IMR-90 (cell line): Measurements from ENCODE around the gene CDK8. TPM values are rescaled to one million over a fixed set of nuclear protein-coding genes. Genes with fewer than 3 reads are reported as not detected.

Experiments
- ATAC-seq: fragments of 200-7000 bp; cut with Tn5 transposase; 2 replicates; pipeline ENCODE4 v1.9.1; 2020; ENCODE audit warnings: low read depth, mild to moderate bottlenecking, moderate library complexity
- BruUV-seq: library from RNA; stranded (reverse); fragments of 400-500 nt; replicated peaks from 2 replicates; lab custom pipeline; 2021; lab: Mats Ljungman, UMichigan
- CTCF ChIA-PET: fragments of 300-600 bp; formaldehyde crosslinking; extraction: SDS; loops from one replicate; lab custom pipeline; 2021; ENCODE audit warnings: antibody characterized with exemption; lab: Yijun Ruan, JAX
- POLR2A ChIA-PET: fragments of 300-600 bp; sonication (Branson Sonifier 250); formaldehyde crosslinking; loops from one replicate; lab custom pipeline; 2022; ENCODE audit warnings: antibody characterized with exemption; ENCODE audit not compliant: unreplicated experiment; lab: Charles Lee
- DNase-seq: peaks from one replicate; pipeline ENCODE4 v3.0.0; 2013
- H2AFZ ChIP-seq: replicated peaks from 2 replicates; pipeline ENCODE3; 2013; ENCODE audit warnings: low read length, mild to moderate bottlenecking; ENCODE audit not compliant: poor library complexity
- H2AK5ac ChIP-seq: 2 replicates; pipeline ENCODE4 v1.6.1; 2013; ENCODE audit warnings: low read depth, low read length, inconsistent platforms
- H2AK9ac ChIP-seq: replicated peaks from 2 replicates; pipeline ENCODE3; 2013; ENCODE audit warnings: mild to moderate bottlenecking, low read depth, low read length, moderate library complexity; ENCODE audit not compliant: poor library complexity
- H2BK120ac ChIP-seq: 2 replicates; pipeline ENCODE4 v1.6.1; 2013; ENCODE audit warnings: low read depth, low read length, inconsistent platforms
- H2BK15ac ChIP-seq: 3 replicates; pipeline ENCODE4 v1.6.1; 2013; ENCODE audit warnings: low read depth, low read length, inconsistent platforms
- H2BK20ac ChIP-seq: 2 replicates; pipeline ENCODE4 v1.6.1; 2013; ENCODE audit warnings: low read depth, mild to moderate bottlenecking, inconsistent platforms, low read length, moderate library complexity
- H2BK5ac ChIP-seq: 2 replicates; pipeline ENCODE4 v1.6.1; 2013; ENCODE audit warnings: mild to moderate bottlenecking, low read depth, low read length, inconsistent platforms; ENCODE audit not compliant: poor library complexity, severe bottlenecking
- H3K14ac ChIP-seq: replicated peaks from 2 replicates; pipeline ENCODE4 v1.6.1; 2013; ENCODE audit warnings: low read depth, low read length, inconsistent platforms
- H3K18ac ChIP-seq: 2 replicates; pipeline ENCODE4 v1.6.1; 2013; ENCODE audit warnings: low read depth, low read length, control low read depth
- H3K23ac ChIP-seq: 2 replicates; pipeline ENCODE4 v1.6.1; 2013; ENCODE audit warnings: low read depth, low read length, inconsistent platforms
- H3K27ac ChIP-seq: 2 replicates; pipeline ENCODE4 v1.5.1; 2013; ENCODE audit warnings: mild to moderate bottlenecking, control low read depth, low read length; ENCODE audit not compliant: insufficient read depth
- H3K27me3 ChIP-seq: 2 replicates; pipeline ENCODE4 v1.6.1; 2013; ENCODE audit warnings: low read length; ENCODE audit not compliant: control insufficient read depth, insufficient read depth
- H3K36me3 ChIP-seq: 2 replicates; pipeline ENCODE4 v1.6.1; 2013; ENCODE audit warnings: low read length, mixed read lengths; ENCODE audit not compliant: control insufficient read depth, insufficient read depth
- H3K4ac ChIP-seq: 2 replicates; pipeline ENCODE4 v1.6.1; 2013; ENCODE audit warnings: low read depth, low read length, inconsistent platforms
- H3K4me1 ChIP-seq: 2 replicates; pipeline ENCODE4 v1.6.1; 2013; ENCODE audit warnings: low read length, mixed read lengths; ENCODE audit not compliant: control insufficient read depth, insufficient read depth
- H3K4me2 ChIP-seq: 2 replicates; pipeline ENCODE4 v1.6.1; 2013; ENCODE audit warnings: low read depth, mild to moderate bottlenecking, control low read depth, low read length, moderate library complexity
- H3K4me3 ChIP-seq: 2 replicates; pipeline ENCODE4 v1.5.1; 2013; ENCODE audit warnings: low read depth, mild to moderate bottlenecking, control low read depth, low read length, moderate library complexity; ENCODE audit not compliant: insufficient read depth
- H3K56ac ChIP-seq: 2 replicates; pipeline ENCODE4 v1.6.1; 2013; ENCODE audit warnings: low read length, inconsistent platforms; ENCODE audit not compliant: insufficient read depth; ENCODE audit errors: extremely low read depth
- H3K79me1 ChIP-seq, 2 experiments: 2 replicates each; pipeline ENCODE4 v1.6.1; 2013; ENCODE audit warnings: low read length in 2 of 2, inconsistent platforms in 1 of 2, low read depth in 1 of 2
- H3K9ac ChIP-seq: 2 replicates; pipeline ENCODE4 v1.6.1; 2013; ENCODE audit warnings: low read depth, low read length, control low read depth
- H3K9me1 ChIP-seq: 2 replicates; pipeline ENCODE4 v1.6.1; 2013; ENCODE audit warnings: low read length, inconsistent platforms; ENCODE audit not compliant: insufficient read depth
- H3K9me3 ChIP-seq: 2 replicates; pipeline ENCODE4 v1.6.1; 2013; ENCODE audit warnings: low read length; ENCODE audit not compliant: control insufficient read depth, insufficient read depth
- H4K20me1 ChIP-seq: 2 replicates; pipeline ENCODE4 v1.6.1; 2013; ENCODE audit warnings: low read length, inconsistent platforms; ENCODE audit not compliant: insufficient read depth
- H4K5ac ChIP-seq: 2 replicates; pipeline ENCODE4 v1.6.1; 2013; ENCODE audit warnings: mild to moderate bottlenecking, low read depth, low read length, control low read depth
- H4K8ac ChIP-seq, 2 experiments: 2 replicates each; pipeline ENCODE4 v1.6.1; 2013; ENCODE audit warnings: low read depth in 2 of 2, low read length in 2 of 2, control low read depth in 1 of 2, inconsistent platforms in 1 of 2
- H4K91ac ChIP-seq: 2 replicates; pipeline ENCODE4 v1.6.1; 2013; ENCODE audit warnings: low read depth, low read length, inconsistent platforms; ENCODE audit not compliant: insufficient read depth
- POLR2A ChIP-seq: IDR thresholded peaks from 2 replicates; pipeline ENCODE4 v1.6.1; 2012; ENCODE audit warnings: mild to moderate bottlenecking, low read depth, low read length
- WGBS, 2 experiments: methylation state at CpG; one replicate each; pipeline versions ENCODE4 v1.1.5 to v1.1.7; 2013; ENCODE audit warnings: missing lambda C conversion rate in 2 of 2; ENCODE audit not compliant: insufficient read length in 1 of 2; ENCODE audit errors: extremely low coverage in 2 of 2; 5-methylcytosine and 5-hydroxymethylcytosine counted together
- dilution Hi-C: fragments of 300-500 bp; cut with HindIII; formaldehyde crosslinking; loops from one replicate; pipeline ENCODE4 v1.14.3; 2018; ENCODE audit warnings: low sequenced_read_pairs; ENCODE audit not compliant: unreplicated experiment
- in situ Hi-C: fragments of 300-500 bp; cut with MboI; formaldehyde crosslinking; loops from 3 replicates; pipeline ENCODE4 v1.14.3; 2019; ENCODE audit warnings: low sequenced_read_pairs, inconsistent platforms, mixed read lengths
- intact Hi-C: fragments of 100-400 bp; cut with micrococcal nuclease; formaldehyde crosslinking; loops from 2 replicates; pipeline ENCODE4 v1.10.0; 2022
- polyA plus RNA-seq, 3 experiments: library from polyadenylated mRNA; depleted of rRNA; stranded (reverse); fragments of >200 nt; gene quantifications; 2 replicates each; pipeline ENCODE4 v1.2.3, GENCODE V29; 2012; ENCODE audit warnings: low replicate concordance in 1 of 3
- total RNA-seq: library from RNA; depleted of rRNA; stranded (reverse); fragments of >200 nt; gene quantifications from 2 replicates; pipeline ENCODE4 v1.2.3, GENCODE V29; 2012

The CDK8 gene
- total and polyA plus RNA-seq, 2 of the 4 experiments (the other 2 are of a cell fraction): 15.4 to 19.0 TPM

GRCh38 chr13:26422036-26422435 lies 168.1 kb downstream of the CDK8 start:
- no peaks in the 10 kb centered on the region for H3K79me1 ChIP-seq
- intact Hi-C loops (no loop called here), dilution Hi-C loops (no loop called here), in situ Hi-C loops (no loop called here)
- peaks cover 4% of the 10 kb centered on the region for H4K20me1 ChIP-seq
- no peak overlapping the region for H2BK5ac ChIP-seq
- CTCF ChIA-PET: no interaction called here
- H3K9ac ChIP-seq: no peak overlapping the region
- WGBS, 2 experiments: no CpG with 5 or more reads among the region's 7 CpGs
- no peak overlapping the region for H2BK120ac ChIP-seq
- no peak overlapping the region for H2AFZ ChIP-seq
- H3K9me1 ChIP-seq: peaks cover 14% of the 10 kb centered on the region; the same call in 1 of the 2 replicates
- no peak overlapping the region for H2BK15ac ChIP-seq
- no peak overlapping the region for H3K18ac ChIP-seq
- no peaks in the 10 kb centered on the region for H3K27me3 ChIP-seq
- H3K4me3 ChIP-seq: no peak overlapping the region
- H3K23ac ChIP-seq: no peak overlapping the region
- no peak for TF ChIP-seq POLR2A
- no peak overlapping the region for H4K91ac ChIP-seq
- no peak overlapping the region for H2BK20ac ChIP-seq
- POLR2A ChIA-PET: no interaction called here
- no peak overlapping the region for H3K14ac ChIP-seq
- no peak overlapping the region for H3K4me2 ChIP-seq
- no peak overlapping the region for H4K5ac ChIP-seq
- DNase-seq: no peak
- H3K4me1 ChIP-seq: peaks cover 22% of the 10 kb centered on the region
- H3K27ac ChIP-seq: no peak overlapping the region
- ATAC-seq: no peak
- no peaks in the 10 kb centered on the region for H3K9me3 ChIP-seq
- BruUV-seq: no TSS peak
- no peak overlapping the region for H3K56ac ChIP-seq
- no peak overlapping the region for H2AK5ac ChIP-seq
- no peak overlapping the region for H3K4ac ChIP-seq
- H3K36me3 ChIP-seq: no peaks in the 10 kb centered on the region
- H4K8ac ChIP-seq: no peak overlapping the region
- H2AK9ac ChIP-seq: no peak overlapping the region
